HG02763 (cell line): ENCODE data around the gene VPS51.
A peak's percentile ranks its signal among the peaks of the same experiment; 100 is the strongest.

Source experiments
- ATAC-seq: cut with Tn5 transposase; IDR thresholded peaks from one replicate; pipeline ENCODE4 v1.9.1; 2021; ENCODE audit warnings: mild to moderate bottlenecking, moderate library complexity; ENCODE audit not compliant: unreplicated experiment

VPS51 gene

DNA sequence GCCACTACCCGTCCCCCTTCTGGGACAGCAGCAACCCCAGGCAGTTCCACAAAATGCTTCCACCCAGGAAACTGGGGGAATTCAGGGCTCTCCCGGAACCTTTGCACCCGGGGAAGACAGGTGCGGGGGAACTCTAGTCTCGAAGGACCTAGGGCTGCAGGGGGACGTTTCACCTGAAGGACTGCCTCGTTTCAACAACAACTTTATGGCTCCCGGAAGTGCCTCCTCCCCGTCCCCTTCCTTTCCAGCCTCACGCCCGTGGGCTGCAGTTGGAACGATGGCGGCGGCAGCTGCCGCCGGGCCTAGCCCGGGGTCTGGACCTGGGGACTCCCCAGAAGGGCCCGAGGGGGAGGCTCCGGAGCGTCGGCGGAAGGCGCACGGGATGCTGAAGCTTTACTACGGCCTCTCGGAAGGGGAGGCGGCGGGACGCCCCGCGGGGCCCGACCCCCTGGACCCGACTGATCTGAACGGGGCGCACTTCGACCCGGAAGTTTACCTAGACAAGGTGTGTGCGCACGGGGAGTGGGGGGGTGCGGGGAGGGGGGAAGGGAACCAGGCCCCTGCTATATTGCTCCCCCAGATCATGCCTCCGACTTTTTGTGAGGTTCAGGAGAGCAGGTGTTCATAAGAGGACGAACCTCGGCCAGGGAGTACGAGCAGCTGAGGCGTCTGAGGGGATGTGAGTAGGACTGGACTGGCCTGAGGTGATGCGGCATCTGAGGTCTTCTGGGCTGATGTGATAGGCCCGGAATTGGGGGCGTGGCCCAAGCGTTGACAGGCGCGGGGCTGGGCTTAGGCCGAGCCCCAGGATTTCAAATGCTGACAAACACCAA, at the start of gene VPS51:
Gene VPS51, plus strand, starts transcription at position 241 of the 833 bp plus-strand sequence. Its CDS starts 37 bp downstream, at position 278.
- peak; percentile 75 for ATAC-seq

DNA sequence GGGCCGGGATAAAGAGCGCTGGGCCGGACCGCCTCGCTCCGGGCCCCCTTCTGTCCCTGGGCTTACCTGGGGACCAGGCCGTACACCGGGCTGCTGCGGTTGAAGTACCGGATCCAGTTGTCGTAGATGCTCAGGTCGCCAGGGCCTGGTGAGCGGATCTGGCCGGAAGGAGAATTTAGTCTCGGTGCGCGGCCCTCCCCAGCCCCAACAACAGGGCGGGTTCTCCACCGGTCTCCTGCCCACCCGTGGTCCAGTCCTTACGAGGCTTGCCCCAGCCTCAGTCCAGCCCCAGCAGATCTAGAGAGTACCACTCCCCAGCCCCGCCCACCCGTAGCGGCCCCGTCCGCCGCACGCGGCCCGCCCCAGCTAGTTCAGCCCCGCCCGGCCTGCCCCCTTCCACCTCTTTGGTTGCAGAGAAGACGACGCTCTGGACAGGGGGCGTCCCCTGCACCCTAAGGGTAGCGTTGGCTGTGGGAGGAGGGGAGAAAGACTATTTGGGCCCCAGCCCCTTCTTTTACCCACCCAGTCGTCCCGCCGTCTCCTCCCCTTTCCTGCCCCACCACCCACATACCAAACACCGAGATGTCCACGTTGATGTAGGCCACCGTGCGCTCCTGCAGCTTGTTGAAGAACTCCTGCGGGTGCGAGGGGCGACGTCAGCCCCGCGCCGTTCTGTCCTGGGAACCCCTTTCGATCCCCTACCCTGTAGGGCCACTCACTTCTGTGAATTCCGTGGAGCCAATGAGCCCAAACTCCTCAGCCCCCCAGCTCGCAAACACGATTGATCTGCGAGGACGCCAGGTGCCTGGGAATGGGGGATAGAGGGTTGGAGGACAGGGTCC, 48.2 kb upstream of the VPS51 start:
- no peak for ATAC-seq

DNA sequence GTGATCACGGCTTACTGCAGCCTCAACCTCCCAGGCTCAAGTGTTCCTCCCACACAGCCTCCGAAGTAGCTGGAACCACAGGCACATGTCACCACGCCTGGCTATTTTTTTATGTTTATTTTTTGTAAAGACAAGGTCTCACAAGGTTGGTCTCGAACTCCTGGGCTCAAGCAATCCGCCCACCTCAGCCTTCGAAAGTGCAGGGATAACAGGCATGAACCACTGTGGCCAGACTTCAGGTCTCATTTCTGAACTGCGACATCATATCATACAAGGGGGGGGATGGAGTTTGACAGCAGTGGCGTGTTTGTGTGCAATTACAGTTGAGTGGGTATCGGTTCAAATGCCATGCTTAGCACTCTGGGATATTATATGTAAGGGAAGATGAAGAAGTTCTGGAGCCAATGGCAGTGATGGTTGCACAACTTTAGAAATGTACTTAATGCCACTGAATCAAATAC, 44.6 kb upstream of the VPS51 start:
- no peak for ATAC-seq

DNA sequence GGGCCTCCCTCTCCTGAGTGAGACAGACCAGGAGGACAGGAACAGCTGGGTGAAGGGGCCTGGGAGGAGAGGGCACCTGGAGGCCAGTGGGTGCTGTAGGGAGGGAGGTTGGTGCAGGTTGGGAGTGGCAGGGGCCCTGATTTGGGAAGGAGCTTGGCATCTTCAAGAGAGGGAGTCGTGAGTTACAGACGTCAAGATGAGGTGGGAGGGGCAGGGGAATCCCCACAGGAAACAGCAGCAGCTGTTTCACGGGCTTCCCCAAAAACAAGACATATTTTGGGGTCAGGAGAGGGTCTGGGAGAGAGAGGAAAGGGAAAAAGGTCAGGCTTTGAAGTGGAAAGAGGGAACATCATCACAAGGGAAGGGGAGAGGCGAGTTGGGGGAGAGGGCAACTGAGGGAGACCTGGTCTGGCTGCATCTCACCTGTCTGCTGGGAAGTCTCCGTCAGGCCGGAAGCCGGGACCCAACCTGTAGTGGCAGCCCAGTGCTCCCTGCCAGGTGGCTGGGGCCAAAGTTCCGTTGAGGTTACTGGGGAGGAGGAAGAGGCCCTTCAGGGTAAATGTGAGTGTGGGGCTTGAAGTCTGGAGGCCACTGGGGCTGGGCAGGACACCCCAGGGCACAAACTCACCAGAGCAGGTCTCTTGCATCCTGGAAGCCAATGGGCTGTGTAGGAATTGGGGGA, 42.0 kb upstream of the VPS51 start:
- no peak for ATAC-seq

DNA sequence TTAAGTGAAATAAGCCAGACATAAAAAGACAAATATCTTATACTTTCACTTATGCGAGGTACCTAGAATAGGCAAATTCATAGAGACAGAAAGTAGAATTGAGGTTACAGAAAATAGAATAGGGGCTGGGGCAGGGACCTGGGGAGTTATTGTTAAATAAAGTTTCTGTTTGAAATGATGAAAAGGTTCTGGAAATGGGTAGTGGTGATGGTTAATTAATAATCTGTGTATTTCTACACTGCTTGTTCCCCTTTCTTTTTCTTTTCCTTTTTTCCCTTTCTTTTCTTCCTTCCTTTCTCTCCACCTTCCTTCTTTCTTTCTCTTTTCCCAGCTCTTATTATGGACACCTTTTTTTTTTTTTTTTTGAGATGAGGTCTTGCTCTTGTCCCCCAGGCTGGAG, 40.5 kb upstream of the VPS51 start:
- no peak for ATAC-seq

DNA sequence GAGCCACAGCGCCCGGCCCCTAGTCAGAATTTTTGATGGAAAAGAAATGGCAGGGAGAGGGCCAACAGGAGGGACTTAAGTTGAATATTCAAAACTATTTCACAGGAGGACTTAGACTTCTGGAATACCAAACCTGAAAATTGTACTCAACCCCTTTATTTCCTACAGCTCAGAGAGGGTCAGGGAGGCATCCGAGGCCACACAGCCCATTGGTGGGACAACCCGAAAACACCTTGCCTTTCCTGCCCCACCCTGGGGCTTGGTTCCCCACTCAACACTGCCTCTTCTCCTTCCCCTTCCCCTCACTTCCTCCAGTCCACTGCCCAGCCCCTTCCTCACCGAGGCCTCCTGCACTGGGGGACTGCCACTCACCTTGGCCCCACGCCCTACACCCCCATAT, 39.0 kb upstream of the VPS51 start:
- no peak for ATAC-seq

DNA sequence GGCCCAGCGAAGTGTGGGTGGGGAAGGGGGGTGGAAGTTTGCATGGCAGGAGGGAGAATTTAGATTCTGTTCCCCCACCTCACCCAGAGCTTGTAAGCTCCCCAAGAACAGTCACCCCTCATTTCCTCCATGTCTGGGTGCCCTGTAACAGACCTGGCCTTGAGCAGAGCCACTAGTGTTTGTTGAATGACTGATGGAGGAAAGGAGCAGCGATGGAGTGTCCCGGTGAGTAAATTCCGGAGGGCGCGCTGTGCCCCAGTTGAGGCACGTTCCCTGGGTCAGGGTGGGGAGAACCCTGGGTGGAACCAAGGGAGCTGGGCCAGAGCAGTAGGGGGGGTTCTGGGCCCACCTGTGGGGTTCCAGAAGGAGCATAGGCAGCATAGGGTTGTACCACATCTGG, 38.5 kb upstream of the VPS51 start:
- no peak for ATAC-seq

DNA sequence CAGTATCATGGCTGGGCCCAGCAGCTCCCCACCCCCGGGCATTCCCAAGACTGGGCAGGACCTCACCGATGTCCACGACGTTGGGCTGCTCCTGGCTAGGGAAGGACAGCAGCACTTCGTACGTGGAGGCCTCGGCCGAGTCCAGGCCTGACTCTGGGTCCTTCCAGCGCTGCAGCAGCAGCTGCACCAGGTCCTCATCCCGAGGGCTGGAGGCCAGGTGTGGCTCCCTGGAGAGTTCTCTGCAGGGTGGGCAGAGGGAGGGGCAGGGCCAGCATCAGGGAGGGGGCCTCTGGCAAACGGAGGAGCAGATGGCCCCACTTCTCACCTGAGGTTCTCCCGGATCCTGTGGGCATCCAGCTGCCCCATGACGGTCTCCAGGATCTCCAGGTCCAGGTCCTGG, 38.0 kb upstream of the VPS51 start:
- ATAC-seq: no peak

DNA sequence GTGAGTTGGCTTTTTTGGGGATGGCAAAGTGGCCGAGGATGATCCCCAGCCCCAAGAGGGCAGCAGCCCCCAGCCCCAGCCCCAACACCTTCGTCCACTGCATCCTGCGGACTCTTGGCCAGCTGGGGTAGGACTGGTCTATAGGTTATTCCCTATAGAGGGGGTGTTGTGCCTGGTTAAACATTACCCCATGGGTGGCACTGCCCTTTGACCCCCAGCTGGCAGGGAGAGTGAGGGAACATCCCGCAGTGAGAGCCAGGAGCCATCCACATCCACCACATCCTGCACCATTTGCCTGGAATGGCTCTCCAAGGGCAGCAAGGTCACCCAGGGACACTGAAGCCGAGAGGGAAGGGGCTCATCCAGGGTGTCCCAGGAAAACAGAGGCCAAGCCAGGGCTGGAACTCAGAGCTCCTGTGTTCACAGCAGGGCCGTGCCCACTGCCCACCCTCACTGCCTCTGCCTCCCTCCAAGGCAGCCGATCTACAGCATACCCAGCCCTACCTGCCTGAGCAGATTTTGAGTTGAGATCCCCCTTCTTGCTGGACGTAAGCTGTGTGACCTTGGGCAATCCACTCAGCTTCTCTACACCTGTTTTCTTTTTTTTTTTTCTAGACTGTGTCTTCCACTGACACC, 37.5 kb upstream of the VPS51 start, which contains the start of gene NAALADL1:
Gene NAALADL1, minus strand, starts transcription at position 135 of the 636 bp plus-strand sequence. Its CDS starts 32 bp downstream, at position 103.
- ATAC-seq: no peak

DNA sequence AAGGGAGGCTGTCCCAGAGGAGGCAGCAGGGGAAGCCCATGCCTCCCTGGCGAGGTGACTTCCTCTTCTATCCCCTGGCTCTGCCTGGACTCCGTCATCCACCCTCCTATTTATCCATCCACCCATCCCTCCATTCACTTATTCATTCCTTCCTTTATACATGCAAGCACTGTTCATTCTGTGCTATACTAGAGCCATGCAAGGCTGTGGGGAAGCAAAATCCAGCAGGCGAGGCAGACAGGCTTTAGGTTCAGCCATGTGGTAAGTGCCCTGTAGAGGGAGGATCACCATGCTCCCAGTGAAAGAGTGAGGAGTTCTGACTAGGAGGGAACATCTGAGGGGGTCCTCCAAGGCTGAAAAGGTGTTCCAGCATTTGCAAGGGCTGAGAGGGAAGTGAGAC, 36.5 kb upstream of the VPS51 start:
- no peak for ATAC-seq

DNA sequence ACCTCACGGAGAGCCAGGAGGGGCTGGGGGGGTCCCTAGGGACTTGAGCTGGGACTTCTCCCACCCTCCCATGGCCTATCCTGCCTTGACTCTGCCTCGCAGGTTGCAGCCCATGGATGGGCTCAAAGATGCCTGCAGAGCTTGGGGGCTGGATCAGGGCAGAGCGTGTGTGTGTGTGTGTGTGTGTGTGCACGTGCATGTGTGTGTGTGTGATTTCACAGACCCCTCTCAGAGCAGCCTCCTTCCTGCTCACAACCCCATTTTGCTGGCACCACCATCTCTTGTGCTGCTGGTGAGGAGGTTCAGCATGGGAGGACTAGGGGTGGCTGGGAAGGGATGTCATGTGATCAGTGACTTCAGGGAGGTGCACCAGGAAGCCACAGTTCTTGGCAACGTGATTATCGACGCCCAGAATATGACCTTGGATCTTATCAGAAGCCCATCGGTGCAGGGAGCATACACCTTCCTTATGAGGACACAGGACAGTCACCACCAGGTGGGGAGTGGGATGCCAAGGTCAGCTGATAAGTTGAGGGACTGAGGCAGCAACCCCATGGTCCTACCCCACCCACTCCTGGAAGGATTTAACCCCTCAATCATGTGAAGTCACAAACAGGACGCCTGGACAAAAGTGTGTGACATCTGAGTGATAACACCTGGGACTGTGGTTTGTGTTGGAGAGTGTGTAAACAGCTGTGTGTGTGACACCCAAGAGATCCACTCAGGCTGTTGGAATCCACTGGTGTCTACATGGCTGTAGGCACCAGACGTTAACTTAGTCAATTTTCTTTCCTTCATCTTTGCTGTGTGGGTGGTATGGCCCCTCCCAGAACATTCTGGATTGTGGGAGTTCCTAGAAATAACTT, 35.8 kb upstream of the VPS51 start:
- no peak for ATAC-seq

DNA sequence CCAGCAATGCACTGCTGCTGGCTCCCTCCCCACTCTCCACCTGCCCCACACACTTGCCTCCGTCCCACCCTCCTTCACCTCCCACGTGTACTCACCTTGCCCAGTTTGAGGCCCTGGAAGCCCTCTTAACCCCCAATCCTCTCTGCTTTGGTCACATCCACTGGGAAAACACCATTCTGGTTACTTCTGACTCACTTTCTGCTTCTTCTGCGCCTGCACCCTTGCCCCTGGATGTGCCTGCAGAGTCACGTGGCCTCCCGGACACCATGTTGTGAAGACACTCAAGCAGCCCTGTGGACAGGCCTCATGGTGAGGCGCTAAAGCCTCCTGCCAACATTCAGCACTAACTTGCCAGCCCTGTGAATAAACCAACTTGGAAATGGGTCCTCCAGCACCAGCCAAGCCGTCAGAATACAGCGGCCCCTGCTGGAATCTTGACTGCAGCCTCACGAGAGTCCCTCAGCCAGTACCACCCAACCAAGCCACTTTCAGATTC, 35.1 kb upstream of the VPS51 start:
- no peak for ATAC-seq

DNA sequence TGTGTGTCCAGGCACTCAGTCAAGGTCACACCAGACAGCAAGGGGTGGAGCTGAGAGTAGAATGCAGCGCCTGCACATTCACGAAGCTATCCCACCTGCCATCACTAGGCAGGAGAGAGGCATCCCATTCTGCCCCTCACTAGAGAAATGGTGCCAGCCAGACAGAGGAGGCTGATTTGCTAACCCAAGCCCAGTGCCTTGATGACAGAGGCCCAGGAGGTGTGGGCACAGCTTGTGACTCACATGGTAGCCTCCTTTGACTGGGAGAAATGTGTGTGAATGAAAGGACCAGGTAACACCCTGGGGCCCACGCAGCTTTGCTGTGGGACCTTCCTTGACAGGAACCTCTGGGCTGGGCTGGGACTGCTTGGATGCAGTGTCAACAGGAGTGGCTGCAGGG, 32.5 kb upstream of the VPS51 start:
- ATAC-seq: no peak

DNA sequence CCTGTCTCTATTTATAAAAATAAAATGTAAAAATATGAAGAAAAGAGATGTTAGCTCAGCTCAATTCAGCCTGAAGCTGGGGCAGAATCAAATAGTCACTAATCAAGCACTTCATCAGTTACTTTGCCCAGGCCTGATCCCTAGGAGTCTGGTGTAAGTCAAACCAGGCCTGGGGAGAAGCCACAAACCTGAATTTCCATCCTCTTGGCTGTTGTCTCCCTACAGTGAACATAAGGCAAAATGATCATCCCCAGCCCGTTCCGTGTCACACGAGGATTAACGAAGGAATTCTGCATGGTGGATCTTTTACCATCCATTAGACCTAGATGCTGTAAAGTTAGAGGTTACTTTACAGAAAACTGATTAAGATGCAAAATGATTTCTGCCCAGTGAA, 31.2 kb upstream of the VPS51 start:
- no peak for ATAC-seq

DNA sequence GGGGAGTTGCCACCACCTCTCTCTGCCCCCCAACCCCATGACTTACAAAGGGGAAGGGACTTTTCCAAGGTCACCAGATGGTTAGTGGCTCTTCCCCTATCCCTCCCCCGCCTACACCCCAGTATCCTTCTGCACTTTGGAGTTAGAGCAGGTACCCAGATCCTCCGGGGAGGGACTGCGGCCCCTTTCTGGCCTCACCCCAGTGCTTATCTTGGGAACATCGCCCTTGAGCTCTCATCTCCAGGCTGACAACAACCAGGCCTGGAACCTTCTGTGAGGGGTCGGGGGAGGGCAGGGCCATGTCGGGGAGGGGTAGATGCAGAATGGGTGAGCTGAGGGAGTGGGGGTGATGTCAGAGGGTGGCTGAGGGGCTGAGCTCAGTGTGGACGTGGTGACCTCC, 30.2 kb upstream of the VPS51 start:
- ATAC-seq: no peak

DNA sequence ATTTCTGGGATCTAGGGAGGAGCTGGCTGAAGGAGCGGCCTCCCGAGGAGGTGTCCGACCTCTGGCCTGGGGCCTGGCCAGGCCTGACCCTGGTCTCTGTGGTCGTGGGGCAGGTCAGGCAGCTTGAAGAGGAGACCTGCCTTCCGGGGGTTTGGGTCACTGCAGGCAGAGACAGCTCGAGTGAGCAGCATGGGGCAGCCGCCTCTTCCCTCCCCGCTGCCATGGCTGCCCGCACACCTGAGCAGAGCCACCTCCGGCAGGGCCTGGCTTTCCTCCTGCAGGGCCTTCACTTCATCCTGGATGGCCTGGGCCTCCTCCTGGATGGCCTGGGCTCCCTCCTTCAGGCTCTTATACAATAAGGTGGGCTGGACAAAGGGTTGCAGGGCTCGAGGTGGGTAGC, 29.7 kb upstream of the VPS51 start:
- no peak for ATAC-seq

DNA sequence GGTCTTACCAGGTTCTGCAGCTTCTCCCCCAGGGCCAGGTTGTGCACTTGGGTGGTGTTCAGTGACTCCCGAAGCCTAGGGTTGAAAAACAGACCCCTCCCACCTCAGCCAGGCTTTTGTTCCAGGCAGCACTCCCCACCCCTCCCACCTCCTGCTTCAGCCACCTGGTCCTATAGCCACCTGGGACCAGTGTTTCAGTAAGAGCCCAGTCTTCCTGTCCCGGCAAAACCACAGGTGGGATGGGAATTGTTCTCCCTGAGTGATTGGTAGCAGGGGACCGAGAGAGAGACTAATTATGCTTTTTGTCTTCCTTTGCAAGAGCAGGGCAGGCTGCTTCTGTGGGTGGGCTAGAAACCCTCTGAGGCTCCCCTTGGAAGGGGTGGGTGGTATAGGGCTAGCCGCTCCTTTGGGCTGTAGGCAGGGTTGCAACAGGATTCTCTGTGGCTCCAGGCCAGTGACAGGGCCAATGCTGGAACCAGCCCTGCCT, 29.2 kb upstream of the VPS51 start:
- ATAC-seq: no peak

DNA sequence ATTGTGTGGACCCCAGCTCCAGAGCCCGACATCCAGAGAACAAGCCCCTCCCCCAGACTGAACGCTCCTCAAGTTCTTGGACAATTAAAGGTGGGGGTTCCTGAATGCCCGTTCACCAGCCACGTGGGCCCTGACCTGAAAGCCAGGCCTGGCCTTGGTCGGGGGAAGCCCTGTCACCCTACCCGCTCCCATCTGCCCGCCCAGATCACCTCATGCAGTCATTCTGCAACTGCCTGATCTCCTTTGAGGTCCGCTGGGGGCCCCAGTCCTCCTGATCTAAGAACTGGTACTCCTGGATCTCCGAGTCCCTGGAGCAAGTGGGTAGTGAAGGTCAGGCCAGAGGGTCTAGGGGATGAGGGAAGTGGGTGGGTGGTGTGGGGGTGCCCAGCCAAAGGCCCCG, 28.6 kb upstream of the VPS51 start:
- no peak for ATAC-seq

DNA sequence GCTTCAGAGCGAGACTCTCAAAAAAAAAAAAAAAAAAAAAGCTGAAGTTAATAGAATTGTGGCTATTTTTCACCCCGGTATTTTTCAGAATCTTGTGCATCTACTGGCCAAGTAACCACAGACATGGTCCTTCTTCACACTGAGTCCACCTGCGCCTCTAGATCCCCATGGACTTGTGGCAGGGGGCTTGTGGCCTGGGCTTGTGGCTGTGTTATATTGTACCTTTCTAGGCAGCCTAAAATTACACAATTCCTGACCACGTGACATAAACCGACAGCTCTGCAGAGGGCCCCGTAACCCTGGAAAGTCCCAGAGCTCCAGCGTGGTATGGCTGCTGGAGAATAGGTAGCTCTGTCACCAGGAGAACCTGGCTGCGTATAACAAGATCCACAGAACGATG, 26.8 kb upstream of the VPS51 start:
- ATAC-seq: no peak
